LNCaP clone FGC (cell line): ENCODE results near the gene RUNX1.

Source experiments
- DNase-seq: peaks from one replicate; pipeline ENCODE4 v3.0.0-alpha.2; 2011; ENCODE audit warnings: low read depth
- H3K4me3 ChIP-seq: 2 replicates; pipeline ENCODE4 v1.5.1; 2011; ENCODE audit warnings: mild to moderate bottlenecking, low read depth, low read length, control low read depth
- CTCF ChIP-seq: IDR thresholded peaks from 2 replicates; pipeline ENCODE4 v1.5.1; 2012; ENCODE audit warnings: mild to moderate bottlenecking; ENCODE audit not compliant: control insufficient read depth, insufficient read depth; ENCODE audit errors: extremely low read depth

Gene RUNX1

GRCh38 chr21:34950980-34951379 is 98.1 kb downstream of the RUNX1 start:
- DNase-seq = no peak
- H3K4me3 ChIP-seq = no peak overlapping the region
- no peak for TF ChIP-seq CTCF

GRCh38 chr21:34949499-34949898 is 99.6 kb downstream of the RUNX1 start:
- no peak overlapping the region for H3K4me3 ChIP-seq
- no peak for TF ChIP-seq CTCF
- no peak for DNase-seq

- DNase-seq = no peak
- H3K4me3 ChIP-seq = no peak overlapping the region
- TF ChIP-seq CTCF = no peak
These were observed 100.1 kb downstream of the RUNX1 start for GRCh38 chr21:34949030-34949429.

- no peak for DNase-seq
- H3K4me3 ChIP-seq = no peak overlapping the region
- no peak for TF ChIP-seq CTCF
These were observed 100.9 kb downstream of the RUNX1 start for GRCh38 chr21:34948157-34948556.

- TF ChIP-seq CTCF = no peak
- DNase-seq = peak; percentile 25
- H3K4me3 ChIP-seq = no peak overlapping the region
These were observed 102.1 kb downstream of the RUNX1 start for GRCh38 chr21:34946916-34947534.

- no peak overlapping the region for H3K4me3 ChIP-seq
- no peak for TF ChIP-seq CTCF
- DNase-seq = no peak
These were observed 102.7 kb downstream of the RUNX1 start for GRCh38 chr21:34946385-34946840.

- TF ChIP-seq CTCF = no peak
- no peak for DNase-seq
- H3K4me3 ChIP-seq = no peak overlapping the region
These were observed 103.8 kb downstream of the RUNX1 start for GRCh38 chr21:34945288-34945687.
